ENCODE data around the gene RPS14. TPM values are rescaled to one million over a fixed set of nuclear protein-coding genes. Genes with fewer than 3 reads are reported as not detected.

The RPS14 gene
- 3,118 and 3,506 TPM in 2 replicates for total RNA-seq (2014; rRNA removed; shearing (Covaris generic))

DNA sequence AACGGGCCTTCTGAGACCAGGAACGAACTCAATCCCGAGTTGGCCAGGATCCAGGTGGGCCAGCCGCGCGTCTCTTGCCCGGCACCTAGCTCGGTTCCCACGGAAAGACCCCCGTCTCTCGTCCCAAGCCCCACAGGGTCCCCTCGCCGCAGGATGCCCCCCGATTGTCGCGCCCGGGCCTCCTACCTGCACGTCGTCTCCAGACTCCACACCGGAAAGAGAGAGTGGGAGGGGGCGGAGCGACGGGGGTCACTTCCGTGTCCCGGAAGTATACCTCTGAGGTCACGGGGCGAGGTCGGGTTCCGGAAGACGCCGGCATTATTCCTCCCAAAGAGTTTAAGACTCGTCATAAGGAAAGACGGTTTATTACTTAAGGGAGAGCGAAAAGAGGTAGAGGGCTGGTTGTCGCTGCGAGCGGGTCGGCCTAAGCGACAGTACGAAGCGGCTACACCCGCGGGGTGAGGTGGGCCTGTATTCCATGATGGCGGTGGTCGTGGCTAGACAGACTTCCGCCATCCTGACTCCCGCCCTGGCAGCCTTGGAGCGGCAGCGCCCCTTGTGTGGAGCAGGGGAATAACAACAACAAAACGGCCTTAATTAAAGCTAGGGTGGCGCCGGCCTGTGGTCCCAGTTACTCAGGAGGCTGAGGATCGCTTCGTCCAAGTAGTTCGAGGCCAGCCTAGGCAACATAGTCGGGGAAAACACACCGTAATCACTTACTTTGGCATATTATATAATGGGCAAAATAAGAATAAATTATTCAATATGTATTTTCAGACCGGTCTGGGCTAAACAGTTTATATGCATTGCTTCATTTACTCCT lies at the start of gene RPS14:
Gene RPS14 (minus strand): TSS at position 223 of the 823 bp plus-strand sequence. CDS start 2,006 bp downstream, outside the sequence.
- peaks cover 42% of the 10 kb centered on the region for H3K36me3 ChIP-seq
- H3K27ac ChIP-seq = peak within 1 kb of the TSS; percentile 95
- H3K4me3 ChIP-seq = peak within 1 kb of the TSS; percentile 78
- H3K4me1 ChIP-seq = peaks cover 5% of the 10 kb centered on the region; the same call in 1 of the 2 replicates
- no peaks in the 10 kb centered on the region for H3K9me3 ChIP-seq (replicated peaks)
- DNase-seq = peak; percentile 96
- no peaks in the 10 kb centered on the region for H3K27me3 ChIP-seq

DNA sequence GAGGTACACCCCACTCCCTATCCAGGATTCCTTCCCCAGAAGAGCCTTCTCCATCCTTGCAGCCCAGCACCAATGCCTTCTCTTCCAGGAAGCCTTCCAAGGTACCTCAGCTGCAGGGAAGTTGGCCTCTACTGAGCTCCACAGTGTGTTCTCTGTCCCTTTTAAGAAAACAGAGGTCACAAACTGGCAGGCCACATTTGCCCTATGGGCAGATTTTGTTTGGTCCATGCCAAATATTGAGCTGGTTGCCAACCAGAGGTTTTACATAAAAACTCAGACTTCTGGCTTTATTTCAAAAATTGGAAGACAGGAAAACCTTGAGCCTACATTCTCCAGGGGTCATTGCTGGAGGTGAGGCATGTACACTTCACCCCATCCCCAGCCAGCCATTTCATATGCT lies 49.4 kb upstream of the RPS14 start:
- no peak for DNase-seq
- peaks cover 19% of the 10 kb centered on the region for H3K4me1 ChIP-seq
- H3K27me3 ChIP-seq = no peaks in the 10 kb centered on the region
- H3K9me3 ChIP-seq (replicated peaks) = no peaks in the 10 kb centered on the region
- no peaks in the 10 kb centered on the region; the same call in 1 of the 2 replicates for H3K36me3 ChIP-seq
- no peak overlapping the region for H3K4me3 ChIP-seq
- H3K27ac ChIP-seq = no peak overlapping the region

DNA sequence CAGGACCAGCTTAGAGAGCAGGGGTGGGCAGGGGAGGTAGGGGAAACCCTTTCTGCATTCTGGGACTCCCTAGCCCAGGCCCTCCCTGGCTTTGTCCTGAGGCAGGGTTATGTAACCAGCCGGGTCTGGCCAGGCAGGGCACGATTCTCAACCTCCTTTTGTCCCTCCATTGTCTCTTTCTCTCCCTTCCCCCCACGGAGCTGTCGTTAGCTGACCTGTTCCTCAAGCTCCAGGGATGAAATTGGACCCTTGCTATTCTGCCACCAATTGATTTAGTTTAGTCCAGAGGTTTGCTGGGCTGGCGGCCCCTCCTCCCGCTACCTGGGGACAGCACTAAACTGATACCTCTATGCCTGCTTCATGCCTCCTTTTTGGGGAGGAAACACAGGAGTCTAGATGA lies 49.0 kb upstream of the RPS14 start:
- Histone ChIP-seq H3K4me3 (no peak overlapping the region), H3K27ac (no peak overlapping the region)

DNA sequence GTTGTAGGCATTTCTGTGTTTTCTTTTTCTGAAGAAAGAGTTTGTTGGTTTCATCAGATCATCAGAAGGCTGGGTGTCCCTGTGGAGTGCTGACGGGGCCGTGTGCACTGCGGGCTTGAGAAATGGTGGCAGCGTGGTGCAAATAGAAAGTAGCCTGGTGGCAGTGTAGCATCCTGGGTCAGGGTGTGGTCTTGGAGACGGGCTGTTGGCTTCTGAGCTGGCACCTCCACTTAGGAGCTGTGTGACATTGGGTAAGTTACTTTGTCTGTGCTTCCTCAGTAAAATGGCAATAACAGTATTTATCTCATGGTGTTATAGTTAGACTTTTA lies 48.4 kb upstream of the RPS14 start:
- H3K4me3 ChIP-seq = no peak overlapping the region
- peak overlapping the region; percentile 23; the same call in 1 of the 2 replicates for H3K27ac ChIP-seq
- H3K4me1 ChIP-seq = peaks cover 19% of the 10 kb centered on the region
- no peaks in the 10 kb centered on the region for H3K9me3 ChIP-seq (replicated peaks)
- DNase-seq = no peak
- H3K36me3 ChIP-seq = no peaks in the 10 kb centered on the region; the same call in 1 of the 2 replicates
- H3K27me3 ChIP-seq = no peaks in the 10 kb centered on the region

More for the DNA sequence above, 49.0 kb upstream of the RPS14 start:
- Histone ChIP-seq H3K4me1 (peaks cover 19% of the 10 kb centered on the region), H3K9me3 (replicated peaks) (no peaks in the 10 kb centered on the region), H3K36me3 (no peaks in the 10 kb centered on the region; the same call in 1 of the 2 replicates), H3K27me3 (no peaks in the 10 kb centered on the region)
- DNase-seq = no peak

DNA sequence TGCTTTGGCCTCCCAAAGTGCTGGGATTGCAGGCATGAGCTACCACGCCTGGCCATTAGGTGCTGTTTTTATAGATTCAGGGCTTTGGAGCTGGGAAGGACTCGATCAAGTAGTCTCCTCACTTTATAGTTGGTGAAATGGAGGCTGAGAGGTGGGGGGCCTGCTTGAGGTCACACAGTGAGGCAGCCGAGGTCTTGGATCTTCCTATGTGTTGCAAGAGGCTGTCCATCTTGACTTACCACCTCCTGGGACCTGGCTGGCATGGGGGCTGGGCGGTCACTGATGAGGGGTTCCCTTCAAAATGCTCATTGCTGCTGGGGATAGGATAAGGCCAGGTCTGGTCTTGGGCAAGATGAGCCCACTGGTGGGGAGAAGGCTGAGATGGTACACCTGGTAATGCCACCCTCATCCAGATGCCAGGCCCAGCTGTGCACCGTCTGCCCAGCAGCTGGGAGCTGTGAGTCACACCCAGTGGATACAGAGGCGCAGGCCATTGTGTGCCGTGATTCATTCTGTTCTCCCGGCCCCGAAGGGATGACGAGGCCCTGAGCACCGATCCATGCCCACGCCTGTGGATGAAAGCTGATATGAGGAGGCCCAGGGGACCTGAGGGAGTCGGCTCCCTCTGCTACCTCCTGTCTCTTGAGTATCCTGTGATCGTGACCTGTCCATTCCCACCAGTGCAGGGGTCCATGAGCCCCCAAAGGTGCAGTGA lies 47.9 kb upstream of the RPS14 start:
- Histone ChIP-seq H3K9me3 (replicated peaks) (no peaks in the 10 kb centered on the region), H3K36me3 (no peaks in the 10 kb centered on the region; the same call in 1 of the 2 replicates), H3K27me3 (no peaks in the 10 kb centered on the region), H3K27ac (peak overlapping the region; percentile 33), H3K4me3 (no peak overlapping the region), H3K4me1 (peaks cover 19% of the 10 kb centered on the region)
- DNase-seq = peak; percentile 73 to 75

DNA sequence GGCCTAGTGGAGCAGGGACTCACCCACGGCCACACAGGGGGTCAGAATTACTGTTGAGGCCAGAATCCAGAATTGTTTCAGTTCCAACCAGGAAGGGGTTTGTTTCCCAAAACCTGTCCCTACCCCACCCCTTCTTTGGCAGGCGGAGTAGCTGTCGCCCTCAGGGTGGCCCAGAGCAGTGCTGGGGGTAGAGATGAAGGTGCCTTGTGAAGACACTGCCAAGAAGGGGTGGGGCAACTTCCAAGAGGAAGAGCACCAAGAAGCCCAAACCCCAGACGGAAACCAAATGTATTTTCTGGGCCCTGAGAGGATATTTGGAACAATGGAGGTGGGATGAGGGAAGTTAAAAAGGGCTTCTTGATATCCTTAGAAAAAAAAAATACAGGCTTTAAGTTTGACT lies 47.0 kb upstream of the RPS14 start:
- Histone ChIP-seq H3K4me3 (no peak overlapping the region), H3K36me3 (no peaks in the 10 kb centered on the region; the same call in 1 of the 2 replicates), H3K4me1 (peaks cover 19% of the 10 kb centered on the region), H3K27ac (no peak overlapping the region), H3K9me3 (replicated peaks) (no peaks in the 10 kb centered on the region), H3K27me3 (no peaks in the 10 kb centered on the region)
- no peak for DNase-seq

DNA sequence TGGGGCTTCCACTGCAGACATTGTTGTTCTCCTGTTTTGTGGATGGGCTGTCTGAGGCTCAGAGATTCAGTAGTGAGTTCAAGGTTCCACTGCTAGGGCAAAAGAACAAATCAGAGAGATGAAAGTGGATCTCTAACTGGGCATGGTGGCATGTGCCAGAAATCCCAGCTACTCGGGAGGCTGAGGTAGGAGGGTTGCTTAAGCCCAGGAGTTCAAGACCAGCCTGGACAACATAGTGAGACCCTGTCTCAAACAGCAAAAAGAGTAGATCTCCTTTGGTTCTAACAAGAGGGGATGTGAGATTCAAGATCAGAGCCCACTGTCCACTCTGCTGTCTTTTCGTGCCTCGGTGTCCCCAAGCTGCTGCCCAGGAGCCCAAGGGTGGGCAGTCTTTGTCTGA lies 46.6 kb upstream of the RPS14 start:
- H3K4me1 ChIP-seq = peaks cover 19% of the 10 kb centered on the region
- no peaks in the 10 kb centered on the region for H3K27me3 ChIP-seq
- DNase-seq = no peak
- H3K4me3 ChIP-seq = no peak overlapping the region
- no peak overlapping the region for H3K27ac ChIP-seq
- no peaks in the 10 kb centered on the region for H3K9me3 ChIP-seq (replicated peaks)
- peaks cover 3% of the 10 kb centered on the region; the same call in 1 of the 2 replicates for H3K36me3 ChIP-seq

DNA sequence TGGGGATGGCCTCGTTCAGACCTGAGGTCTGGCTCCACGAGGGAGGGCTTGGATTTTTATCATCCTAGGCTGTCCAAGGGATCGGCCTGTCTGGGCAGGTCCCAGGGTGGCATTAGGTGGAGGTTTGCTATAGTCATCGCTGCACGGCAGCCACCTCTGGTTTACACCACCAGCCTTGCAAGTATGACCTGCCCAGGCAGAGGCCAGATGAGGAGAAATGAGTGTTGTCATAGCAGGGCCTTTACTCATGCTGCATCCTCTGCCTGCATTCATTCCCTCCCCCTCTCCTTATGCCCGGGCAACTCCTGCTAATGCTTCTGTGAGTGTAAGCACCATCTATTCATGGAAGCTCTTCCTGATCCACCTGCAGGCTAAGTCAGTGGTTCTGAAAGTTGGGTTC lies 43.1 kb upstream of the RPS14 start:
- peaks cover 5% of the 10 kb centered on the region for H3K36me3 ChIP-seq
- DNase-seq = no peak
- no peaks in the 10 kb centered on the region for H3K27me3 ChIP-seq
- no peak overlapping the region for H3K27ac ChIP-seq
- no peaks in the 10 kb centered on the region for H3K9me3 ChIP-seq (replicated peaks)
- peaks cover 14% of the 10 kb centered on the region for H3K4me1 ChIP-seq
- no peak overlapping the region for H3K4me3 ChIP-seq

DNA sequence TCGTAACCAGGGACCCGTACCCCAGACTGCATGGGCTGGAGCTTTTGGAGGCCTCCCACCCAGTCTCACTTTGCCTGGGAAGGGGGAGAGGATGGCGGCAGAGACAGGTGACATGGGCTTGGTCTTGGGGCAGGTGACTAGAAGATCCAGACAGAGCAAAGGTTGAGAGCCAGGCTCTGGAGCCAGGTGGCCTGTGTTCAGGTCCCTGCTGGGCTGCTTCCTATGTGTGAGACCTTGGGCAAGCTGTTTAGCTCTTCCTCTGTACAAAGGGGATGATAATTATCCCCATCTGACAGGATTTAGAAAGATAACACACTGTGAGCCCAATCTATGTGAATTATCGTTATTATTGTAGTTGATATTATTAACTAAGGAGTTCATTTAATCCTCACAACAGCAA lies 42.3 kb upstream of the RPS14 start:
- H3K4me1 ChIP-seq = peaks cover 15% of the 10 kb centered on the region; the same call in 1 of the 2 replicates
- H3K4me3 ChIP-seq = no peak overlapping the region
- H3K27me3 ChIP-seq = no peaks in the 10 kb centered on the region
- H3K27ac ChIP-seq = no peak overlapping the region
- DNase-seq = no peak
- H3K36me3 ChIP-seq = peaks cover 5% of the 10 kb centered on the region
- H3K9me3 ChIP-seq (replicated peaks) = no peaks in the 10 kb centered on the region

DNA sequence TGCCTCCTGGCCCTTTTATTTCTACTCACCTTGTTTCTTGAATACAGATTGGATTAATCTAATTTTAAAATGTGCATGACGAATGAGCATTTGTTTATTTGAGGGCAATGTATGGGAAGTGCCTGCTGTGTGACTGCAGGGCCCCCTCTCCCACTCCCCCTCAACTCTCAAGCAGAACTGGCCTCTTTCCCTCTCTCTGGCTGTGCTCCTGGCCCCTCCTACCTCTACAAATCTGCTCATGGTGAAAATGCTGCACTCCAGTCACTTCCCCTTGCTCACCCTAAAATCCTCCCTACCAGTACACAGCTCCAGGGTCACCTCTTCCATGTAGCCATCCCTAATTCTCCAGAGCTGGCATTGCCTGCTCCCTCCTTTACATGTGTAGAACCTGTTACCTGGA lies 41.2 kb upstream of the RPS14 start:
- no peak overlapping the region for H3K27ac ChIP-seq
- no peaks in the 10 kb centered on the region for H3K9me3 ChIP-seq (replicated peaks)
- H3K4me3 ChIP-seq = no peak overlapping the region
- H3K27me3 ChIP-seq = no peaks in the 10 kb centered on the region
- peaks cover 5% of the 10 kb centered on the region for H3K36me3 ChIP-seq
- H3K4me1 ChIP-seq = peaks cover 15% of the 10 kb centered on the region; the same call in 1 of the 2 replicates
- no peak for DNase-seq

DNA sequence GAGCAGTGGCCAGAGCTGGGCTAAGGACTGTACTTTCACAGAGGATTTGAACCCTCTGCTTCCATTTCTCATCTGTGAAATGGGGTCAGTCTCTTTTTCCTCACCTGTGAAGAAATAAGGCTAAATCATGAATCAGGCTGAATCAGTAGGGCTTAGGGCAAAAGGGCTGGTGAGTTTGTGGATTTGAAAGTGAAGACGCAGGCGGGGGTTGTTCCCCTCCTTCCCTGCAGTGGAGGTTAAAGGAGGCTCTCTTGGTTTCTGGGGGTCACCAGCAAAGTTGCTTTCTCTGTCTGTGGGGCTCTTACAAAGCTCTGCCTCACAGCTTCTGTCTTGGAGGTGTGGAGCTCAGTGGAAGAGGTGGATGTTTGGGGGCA lies 40.7 kb upstream of the RPS14 start:
- no peak overlapping the region for H3K4me3 ChIP-seq
- peaks cover 5% of the 10 kb centered on the region; the same call in 1 of the 2 replicates for H3K36me3 ChIP-seq

DNA sequence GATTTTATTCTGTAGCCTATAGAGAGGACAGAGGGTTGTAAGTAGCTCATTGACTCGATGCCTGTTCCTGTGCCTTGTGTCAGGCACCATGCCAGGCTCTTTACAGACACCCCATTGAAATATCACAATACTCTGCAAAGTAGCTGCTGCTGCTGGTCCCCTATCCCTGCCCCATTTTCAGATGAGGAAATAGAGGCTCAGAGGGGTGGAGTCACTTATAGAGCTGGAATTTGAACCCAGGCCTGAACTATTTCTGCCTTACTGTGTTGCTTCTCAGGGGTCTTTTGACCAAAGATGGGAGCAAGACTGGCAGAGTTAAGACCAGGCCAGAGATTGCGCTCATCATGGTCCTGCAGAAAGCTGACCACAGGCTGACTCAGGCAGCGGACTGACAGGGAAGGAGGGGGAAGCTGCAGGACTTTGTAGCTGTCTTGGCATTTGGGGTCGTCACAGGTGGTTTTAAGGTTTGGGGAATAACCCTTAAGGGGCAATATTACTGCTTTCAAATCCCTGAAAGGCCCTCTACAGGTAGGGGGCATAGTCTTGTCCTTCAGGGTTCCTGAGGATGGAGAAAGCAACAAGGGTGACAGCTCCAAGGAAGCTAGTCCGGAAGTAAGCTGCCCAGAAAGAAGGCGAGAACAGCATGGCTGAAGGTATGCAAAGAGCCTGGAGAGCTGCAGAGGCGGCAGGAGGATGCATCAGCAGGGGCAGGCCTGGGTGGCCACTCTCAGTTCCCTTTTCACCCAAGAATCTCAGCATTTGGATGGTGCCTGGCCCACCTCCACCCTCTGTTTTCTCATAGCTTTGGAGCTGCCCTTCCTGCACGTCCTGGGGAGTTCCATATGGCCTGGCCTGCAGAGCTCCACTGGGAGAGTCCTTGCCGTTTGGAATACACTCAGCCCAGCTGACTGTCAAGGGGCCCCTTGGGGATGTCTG lies 40.1 kb upstream of the RPS14 start:
- no peak for DNase-seq
- peaks cover 5% of the 10 kb centered on the region; the same call in 1 of the 2 replicates for H3K36me3 ChIP-seq
- no peaks in the 10 kb centered on the region for H3K9me3 ChIP-seq (replicated peaks)
- H3K4me1 ChIP-seq = peaks cover 19% of the 10 kb centered on the region; the same call in 1 of the 2 replicates
- H3K27ac ChIP-seq = no peak overlapping the region
- H3K4me3 ChIP-seq = no peak overlapping the region
- no peaks in the 10 kb centered on the region for H3K27me3 ChIP-seq

More for the DNA sequence above, 40.7 kb upstream of the RPS14 start:
- H3K27ac ChIP-seq = no peak overlapping the region
- DNase-seq = no peak
- H3K27me3 ChIP-seq = no peaks in the 10 kb centered on the region
- H3K4me1 ChIP-seq = peaks cover 15% of the 10 kb centered on the region; the same call in 1 of the 2 replicates
- H3K9me3 ChIP-seq (replicated peaks) = no peaks in the 10 kb centered on the region

DNA sequence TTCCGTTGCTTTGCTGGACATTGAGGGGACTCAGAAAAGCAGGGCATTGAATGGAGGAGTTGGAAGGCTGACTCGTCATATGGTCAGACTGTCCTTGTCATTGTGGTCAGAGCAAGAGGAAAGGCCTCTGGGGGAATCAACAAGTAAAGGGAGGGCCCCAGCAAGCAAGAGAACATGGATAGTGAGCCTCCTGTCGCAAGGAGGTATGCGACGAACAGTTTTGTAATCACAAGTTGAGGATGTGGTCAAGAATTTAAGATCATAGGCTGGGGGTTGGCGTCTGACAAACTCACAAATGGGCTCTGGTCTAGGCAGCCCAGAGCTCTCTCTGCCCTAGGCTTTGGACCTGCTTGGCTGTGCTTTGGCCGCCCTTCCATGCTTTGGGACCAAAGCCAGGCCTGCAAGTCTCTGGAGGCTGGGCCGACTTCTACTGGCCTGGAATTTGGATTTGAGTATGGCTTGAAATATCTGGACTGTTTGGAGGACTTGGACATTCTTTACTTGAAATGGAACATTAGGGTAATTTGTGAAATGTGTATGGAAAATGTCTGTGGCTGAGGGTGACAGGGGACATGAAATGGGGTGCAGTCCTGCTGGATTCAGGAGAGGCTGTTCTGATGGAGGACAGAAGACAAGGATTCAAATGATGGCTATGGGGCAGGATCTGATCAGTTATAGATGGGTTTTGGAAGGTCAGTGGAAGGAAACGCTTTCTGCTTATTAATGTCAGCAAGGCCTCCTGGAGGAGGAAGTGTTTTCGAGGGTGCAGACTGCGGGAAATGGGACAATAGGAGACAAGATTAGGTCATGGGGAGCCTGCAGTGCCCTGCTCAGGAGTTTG lies 39.2 kb upstream of the RPS14 start:
- DNase-seq = no peak
- H3K36me3 ChIP-seq = peaks cover 5% of the 10 kb centered on the region; the same call in 1 of the 2 replicates
- no peaks in the 10 kb centered on the region for H3K27me3 ChIP-seq
- H3K4me3 ChIP-seq = no peak overlapping the region
- no peak overlapping the region for H3K27ac ChIP-seq
- no peaks in the 10 kb centered on the region for H3K9me3 ChIP-seq (replicated peaks)
- peaks cover 19% of the 10 kb centered on the region; the same call in 1 of the 2 replicates for H3K4me1 ChIP-seq

All from SJCRH30 (cell line).